HFF-Myc (cell line): ENCODE data around the gene RPS6KL1.

Experiments
- DNase-seq: peaks from one replicate; pipeline ENCODE4 v3.0.0-alpha.2; 2011; ENCODE audit warnings: low read depth; ENCODE audit errors: extremely low read depth
- H3K4me3 ChIP-seq: replicated peaks from 2 replicates; pipeline ENCODE4 v1.5.1; 2011; ENCODE audit warnings: low read depth, mild to moderate bottlenecking, control low read depth, low read length
- CTCF ChIP-seq: IDR thresholded peaks from 2 replicates; pipeline ENCODE4 v1.5.1; 2012; ENCODE audit warnings: mild to moderate bottlenecking, low read depth, low read length, control low read depth; ENCODE audit errors: missing control alignments

Gene RPS6KL1

DNA sequence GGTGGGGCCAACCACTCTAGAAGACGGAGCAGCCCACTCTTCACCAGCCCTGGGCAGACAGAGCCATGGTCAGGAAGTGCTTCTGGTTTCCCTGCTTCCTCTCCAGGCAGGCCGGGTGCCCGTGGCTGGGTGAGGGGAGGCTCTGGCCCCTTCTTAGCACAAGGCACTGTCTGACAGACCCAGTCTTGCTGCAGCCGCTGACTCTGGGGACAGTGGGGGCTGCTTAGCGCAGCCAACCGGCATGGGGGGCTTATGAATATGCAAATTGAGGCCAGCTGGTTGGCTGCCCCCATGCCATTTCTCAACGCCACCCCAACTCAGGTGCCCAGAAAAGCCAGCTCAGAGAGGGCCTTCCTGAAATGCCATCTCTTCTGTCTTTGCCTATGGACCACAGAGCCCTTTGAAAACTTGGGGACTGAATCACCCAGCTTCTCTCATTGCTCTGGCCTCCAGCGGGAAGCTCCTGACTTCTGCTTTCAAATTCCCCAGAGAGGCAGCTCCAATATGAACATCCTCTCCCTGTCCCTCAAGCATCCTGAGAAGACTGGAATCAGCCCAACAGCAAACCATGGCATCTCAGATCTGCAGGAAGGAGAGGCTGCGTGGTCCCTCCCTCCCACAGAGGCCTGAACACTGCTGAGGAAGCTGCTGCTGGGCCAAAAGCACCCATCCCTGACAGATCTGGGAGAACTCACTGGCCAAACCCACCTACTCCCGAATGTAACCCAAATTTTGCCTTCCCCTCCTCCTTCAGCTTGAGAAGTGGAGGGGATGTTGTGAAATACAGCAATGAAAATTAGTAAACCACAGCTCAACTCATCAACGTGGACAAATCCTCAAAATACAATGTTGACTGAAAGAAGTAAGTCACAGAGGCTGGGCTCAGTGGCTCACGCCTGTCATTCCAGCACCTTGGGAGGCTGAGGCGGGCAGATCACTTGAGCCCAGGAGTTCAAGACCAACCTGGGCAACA, 46.8 kb downstream of the RPS6KL1 start, which contains the start of gene PROX2:
Gene PROX2, minus strand, starts transcription at position 205 of the 973 bp plus-strand sequence. CDS start 12,311 bp downstream, outside the sequence.
- TF ChIP-seq CTCF, result no peak
- DNase-seq, result no peak
- H3K4me3 ChIP-seq, result no peak within 1 kb of the TSS

- no peak for TF ChIP-seq CTCF
- DNase-seq, result no peak
- no peak overlapping the region for H3K4me3 ChIP-seq
These were observed 47.9 kb downstream of the RPS6KL1 start for GRCh38 chr14:74875204-74875603.

GRCh38 chr14:74871819-74872218, 51.2 kb downstream of the RPS6KL1 start:
- no peak for TF ChIP-seq CTCF
- no peak overlapping the region for H3K4me3 ChIP-seq
- no peak for DNase-seq

- no peak for TF ChIP-seq CTCF
- DNase-seq, result no peak
- H3K4me3 ChIP-seq, result no peak overlapping the region
These were observed 54.3 kb downstream of the RPS6KL1 start for GRCh38 chr14:74868739-74869138.

DNA sequence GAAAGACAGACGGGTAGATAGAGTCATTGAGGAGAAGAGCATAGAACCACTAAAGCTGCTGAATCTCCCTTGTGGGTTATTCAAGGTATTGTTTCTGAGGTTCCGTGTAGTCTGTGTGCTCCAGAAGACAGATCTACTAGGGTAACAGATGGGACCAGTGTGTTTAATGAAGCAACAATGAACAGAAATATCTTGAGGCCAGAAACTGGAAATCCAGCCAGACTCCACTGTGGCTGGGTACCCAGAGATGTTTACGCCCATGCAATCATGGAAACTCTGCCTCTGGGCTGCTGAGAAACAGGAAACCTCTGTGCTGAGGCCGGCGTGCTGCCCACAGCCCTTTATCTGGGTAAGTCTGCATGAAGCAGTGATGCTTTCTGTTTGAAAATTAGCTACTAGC, 55.4 kb downstream of the RPS6KL1 start:
- no peak for DNase-seq
- TF ChIP-seq CTCF, result no peak
- no peak overlapping the region for H3K4me3 ChIP-seq

GRCh38 chr14:74866708-74867389, 56.2 kb downstream of the RPS6KL1 start:
- no peak overlapping the region for H3K4me3 ChIP-seq
- no peak for DNase-seq
- TF ChIP-seq CTCF, result no peak
